ENCODE measurements around the gene MYO5C. TPM values are rescaled to one million over a fixed set of nuclear protein-coding genes. Genes with fewer than 3 reads are reported as not detected.

Gene MYO5C
- total and polyA plus RNA-seq, 2 of the 4 experiments (the other 2 are of a cell fraction), result under 0.01 to 0.03 TPM

- no peak overlapping the region for H2BK15ac ChIP-seq (ENCODE audit: low read depth, low read length)
- H3K79me1 ChIP-seq (ENCODE audit: low read depth in 1 of 2, low read length in 2 of 2), result no peaks in the 10 kb centered on the region
- no peak overlapping the region for H3K18ac ChIP-seq (ENCODE audit: low read depth, low read length)
- no peak for ATAC-seq (ENCODE audit: low read depth)
- no peak overlapping the region for H3K27ac ChIP-seq (ENCODE audit: insufficient read depth, low read length)
- H4K5ac ChIP-seq (ENCODE audit: low read depth, low read length), result no peak overlapping the region
- H2AK5ac ChIP-seq (ENCODE audit: low read depth, low read length), result no peak overlapping the region
- H2AK9ac ChIP-seq (replicated peaks; ENCODE audit: low read depth, low read length, poor library complexity), result peak overlapping the region; percentile 5
- TF ChIP-seq CHD1 (IDR thresholded peaks at IDR 0.05; ENCODE audit: low read depth, low read length), result no peak
- no peak for TF ChIP-seq MAFK (IDR thresholded peaks at IDR 0.05; ENCODE audit: low read depth, low read length)
- no peak for TF ChIP-seq BHLHE40 (IDR thresholded peaks at IDR 0.05; ENCODE audit: low read depth, low read length)
- TF ChIP-seq, protein P1, sequence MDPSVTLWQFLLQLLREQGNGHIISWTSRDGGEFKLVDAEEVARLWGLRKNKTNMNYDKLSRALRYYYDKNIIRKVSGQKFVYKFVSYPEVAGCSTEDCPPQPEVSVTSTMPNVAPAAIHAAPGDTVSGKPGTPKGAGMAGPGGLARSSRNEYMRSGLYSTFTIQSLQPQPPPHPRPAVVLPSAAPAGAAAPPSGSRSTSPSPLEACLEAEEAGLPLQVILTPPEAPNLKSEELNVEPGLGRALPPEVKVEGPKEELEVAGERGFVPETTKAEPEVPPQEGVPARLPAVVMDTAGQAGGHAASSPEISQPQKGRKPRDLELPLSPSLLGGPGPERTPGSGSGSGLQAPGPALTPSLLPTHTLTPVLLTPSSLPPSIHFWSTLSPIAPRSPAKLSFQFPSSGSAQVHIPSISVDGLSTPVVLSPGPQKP (IDR thresholded peaks at IDR 0.05; ENCODE audit: borderline replicate concordance, low read depth, low read length), result no peak
- no peak for TF ChIP-seq POLR2A (IDR thresholded peaks at IDR 0.05; ENCODE audit: low read depth, low read length)
- TF ChIP-seq RAD21 (IDR thresholded peaks at IDR 0.05; ENCODE audit: low read length), result no peak
- TF ChIP-seq MAZ (IDR thresholded peaks at IDR 0.05; ENCODE audit: borderline replicate concordance, low read depth, low read length), result no peak
- TF ChIP-seq CEBPB (IDR thresholded peaks at IDR 0.05; ENCODE audit: low read depth, low read length), result no peak
- TF ChIP-seq, protein P2, sequence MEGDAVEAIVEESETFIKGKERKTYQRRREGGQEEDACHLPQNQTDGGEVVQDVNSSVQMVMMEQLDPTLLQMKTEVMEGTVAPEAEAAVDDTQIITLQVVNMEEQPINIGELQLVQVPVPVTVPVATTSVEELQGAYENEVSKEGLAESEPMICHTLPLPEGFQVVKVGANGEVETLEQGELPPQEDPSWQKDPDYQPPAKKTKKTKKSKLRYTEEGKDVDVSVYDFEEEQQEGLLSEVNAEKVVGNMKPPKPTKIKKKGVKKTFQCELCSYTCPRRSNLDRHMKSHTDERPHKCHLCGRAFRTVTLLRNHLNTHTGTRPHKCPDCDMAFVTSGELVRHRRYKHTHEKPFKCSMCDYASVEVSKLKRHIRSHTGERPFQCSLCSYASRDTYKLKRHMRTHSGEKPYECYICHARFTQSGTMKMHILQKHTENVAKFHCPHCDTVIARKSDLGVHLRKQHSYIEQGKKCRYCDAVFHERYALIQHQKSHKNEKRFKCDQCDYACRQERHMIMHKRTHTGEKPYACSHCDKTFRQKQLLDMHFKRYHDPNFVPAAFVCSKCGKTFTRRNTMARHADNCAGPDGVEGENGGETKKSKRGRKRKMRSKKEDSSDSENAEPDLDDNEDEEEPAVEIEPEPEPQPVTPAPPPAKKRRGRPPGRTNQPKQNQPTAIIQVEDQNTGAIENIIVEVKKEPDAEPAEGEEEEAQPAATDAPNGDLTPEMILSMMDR (conservative IDR thresholded peaks at IDR 0.05; ENCODE audit: low read depth, low read length), result no peak
- no peak for DNase-seq
- no peak overlapping the region for H4K8ac ChIP-seq (ENCODE audit: low read depth in 2 of 2, low read length in 2 of 2)
- CTCF ChIA-PET, result interaction anchor here (0.5 kb wide), 1 partner anchor 22 kb away, joined by 3 read pairs; no protein-coding TSS in a partner anchor
- no TSS peak for BruUV-seq (replicated peaks)
- H2BK120ac ChIP-seq (ENCODE audit: low read depth, low read length), result no peak overlapping the region
- H3K36me3 ChIP-seq (ENCODE audit: control insufficient read depth, insufficient read depth, low read length), result no peaks in the 10 kb centered on the region
- WGBS, 2 experiments (ENCODE audit: extremely low coverage in 2 of 2, insufficient read length in 1 of 2), result 69% methylated on average over 2 of the region's 5 CpGs; no CpG with 5 or more reads in 1 of the 2 experiments
- no peak overlapping the region for H3K23ac ChIP-seq (ENCODE audit: low read depth, low read length)
- H2AFZ ChIP-seq (replicated peaks; ENCODE audit: low read length, poor library complexity), result peak overlapping the region; percentile 83
- POLR2A ChIA-PET (ENCODE audit: unreplicated experiment), result no interaction called here
- no peaks in the 10 kb centered on the region for H4K20me1 ChIP-seq (ENCODE audit: insufficient read depth, low read length)
- dilution Hi-C loops (cut with HindIII; ENCODE audit: low sequenced_read_pairs, unreplicated experiment) (no loop called here), in situ Hi-C loops (cut with MboI; ENCODE audit: low sequenced_read_pairs) (no loop called here), intact Hi-C loops (cut with micrococcal nuclease) (no loop called here)
- no peak overlapping the region for H3K4me2 ChIP-seq (ENCODE audit: low read depth, low read length)
- no peak overlapping the region for H2BK5ac ChIP-seq (ENCODE audit: low read depth, low read length, poor library complexity, severe bottlenecking)
- no peak overlapping the region; the same call in 1 of the 2 replicates for H3K14ac ChIP-seq (replicated peaks; ENCODE audit: low read depth, low read length)
- no peak overlapping the region for H3K9ac ChIP-seq (ENCODE audit: low read depth, low read length)
- peaks cover 22% of the 10 kb centered on the region for H3K27me3 ChIP-seq (ENCODE audit: control insufficient read depth, insufficient read depth, low read length)
- peaks cover 8% of the 10 kb centered on the region for H3K4me1 ChIP-seq (ENCODE audit: control insufficient read depth, insufficient read depth, low read length)
- H2BK20ac ChIP-seq (ENCODE audit: low read depth, low read length), result no peak overlapping the region
- H3K4me3 ChIP-seq (ENCODE audit: insufficient read depth, low read depth, low read length), result no peak overlapping the region
- no peak overlapping the region for H3K56ac ChIP-seq (ENCODE audit: extremely low read depth, insufficient read depth, low read length)
- H4K91ac ChIP-seq (ENCODE audit: insufficient read depth, low read depth, low read length), result no peak overlapping the region
- no peak overlapping the region; the same call in 1 of the 2 replicates for H3K4ac ChIP-seq (ENCODE audit: low read depth, low read length)
- peaks cover 5% of the 10 kb centered on the region; the same call in 1 of the 2 replicates for H3K9me1 ChIP-seq (ENCODE audit: insufficient read depth, low read length)
- H3K9me3 ChIP-seq (ENCODE audit: control insufficient read depth, insufficient read depth, low read length), result no peaks in the 10 kb centered on the region
Measured at GRCh38 chr15:52288986-52289385, 6.6 kb downstream of the MYO5C start.
